GM12878 (cell line): ENCODE measurements around the gene RABGEF1. TPM values are rescaled to one million over a fixed set of nuclear protein-coding genes. Genes with fewer than 3 reads are reported as not detected.

Source experiments
- CBFB ChIP-seq: IDR thresholded peaks from 2 replicates; pipeline ENCODE4 v1.6.1; 2016; ENCODE audit warnings: antibody characterized with exemption, low read depth
- CREB1 ChIP-seq: IDR thresholded peaks from 2 replicates; pipeline ENCODE4 v1.6.1; 2012; ENCODE audit warnings: low read depth, mild to moderate bottlenecking, inconsistent platforms
- FOXM1 ChIP-seq: IDR thresholded peaks from 2 replicates; pipeline ENCODE4 v1.6.1; 2012; ENCODE audit warnings: low read depth, mild to moderate bottlenecking, inconsistent platforms, low read length, moderate library complexity
- GATAD2B ChIP-seq: fragments of 450-650 bp; conservative IDR thresholded peaks from 2 replicates; pipeline ENCODE4 v1.6.1; 2017; ENCODE audit warnings: low read depth, mild to moderate bottlenecking, moderate library complexity
- KDM1A ChIP-seq: fragments of 200-600 bp; sonication (generic); IDR thresholded peaks from 2 replicates; pipeline ENCODE4 v1.6.1; 2016; ENCODE audit warnings: borderline replicate concordance
- KLF5 ChIP-seq: fragments of 450-650 bp; IDR thresholded peaks from 2 replicates; pipeline ENCODE4 v1.6.1; 2014; ENCODE audit warnings: mild to moderate bottlenecking; ENCODE audit not compliant: partially characterized antibody
- NFXL1 ChIP-seq: fragments of 450-650 bp; IDR thresholded peaks from 2 replicates; pipeline ENCODE4 v1.6.1; 2017; ENCODE audit warnings: antibody characterized with exemption, mild to moderate bottlenecking, borderline replicate concordance
- RB1 ChIP-seq: fragments of 450-650 bp; formaldehyde crosslinking; IDR thresholded peaks from 2 replicates; pipeline ENCODE4 v1.6.1; 2017; ENCODE audit warnings: mild to moderate bottlenecking, borderline replicate concordance
- RFX5 ChIP-seq: IDR thresholded peaks from 2 replicates; pipeline ENCODE4 v1.6.1; 2011; ENCODE audit warnings: low read depth, low read length, improper control_type of control experiment
- SKIL ChIP-seq: fragments of 450-650 bp; IDR thresholded peaks from 2 replicates; pipeline ENCODE4 v1.6.1; 2017; ENCODE audit warnings: mild to moderate bottlenecking, low read depth, inconsistent platforms; ENCODE audit not compliant: poor library complexity, severe bottlenecking
- SMAD1 ChIP-seq: fragments of 450-650 bp; IDR thresholded peaks from 2 replicates; pipeline ENCODE4 v1.6.1; 2018; ENCODE audit warnings: mild to moderate bottlenecking, low read depth; ENCODE audit not compliant: partially characterized antibody
- SMAD5 ChIP-seq: IDR thresholded peaks from 2 replicates; pipeline ENCODE4 v1.6.1; 2016; ENCODE audit warnings: antibody characterized with exemption, low read depth
- SMARCA5 ChIP-seq: fragments of 450-650 bp; IDR thresholded peaks from 2 replicates; pipeline ENCODE4 v1.6.1; 2017; ENCODE audit warnings: mild to moderate bottlenecking
- SREBF1 ChIP-seq: IDR thresholded peaks from 2 replicates; pipeline ENCODE4 v1.6.1; 2012; ENCODE audit warnings: mild to moderate bottlenecking, low read length
- SREBF2 ChIP-seq: IDR thresholded peaks from 2 replicates; pipeline ENCODE4 v1.6.1; 2012; ENCODE audit warnings: mild to moderate bottlenecking, low read length
- SRF ChIP-seq, 2 experiments: IDR thresholded peaks; 2 replicates each; pipeline ENCODE4 v1.6.1; 2011; ENCODE audit warnings: low read depth in 2 of 2, low read length in 2 of 2, mild to moderate bottlenecking in 1 of 2, moderate library complexity in 1 of 2
- TARDBP ChIP-seq: IDR thresholded peaks from 2 replicates; pipeline ENCODE4 v1.6.1; 2016; ENCODE audit warnings: borderline replicate concordance
- YY1 ChIP-seq: IDR thresholded peaks from 2 replicates; pipeline ENCODE4 v1.6.1; 2011; ENCODE audit warnings: low read depth, mild to moderate bottlenecking, low read length
- polyA plus RNA-seq, 11 experiments: library from polyadenylated mRNA; depleted of rRNA in 4 of 11; unstranded in 6 of 11; stranded (reverse) in 5 of 11; fragments of >200 nt; fragmentation: Nextera tagmentation in 4 of 11; fragmentation: Illumina TruSeq in 1 of 11; extraction: Ambion mirVana in 4 of 11; extraction: Trizol in 1 of 11; gene quantifications; 1 replicate in 1 of 11; 2 replicates in 10 of 11; pipeline versions ENCODE4 v1.2.1 to v1.2.3, GENCODE V29; 2011 to 2016; ENCODE audit warnings: inconsistent platforms in 2 of 11, missing spikeins in 2 of 11, low read depth in 1 of 11
- total RNA-seq, 4 experiments: library from RNA; depleted of rRNA in 3 of 4; stranded (reverse); fragments of >200 nt in 3 of 4; fragmentation: Illumina TruSeq in 1 of 4; extraction: Trizol in 1 of 4; gene quantifications; 2 replicates each; pipeline versions ENCODE4 v1.2.1 to v1.2.3, GENCODE V29; 2013 to 2021
- TF ChIP-seq, protein P1 (sequence below): fragments of 450-650 bp; IDR thresholded peaks from 2 replicates; pipeline ENCODE4 v1.6.1; 2018; ENCODE audit warnings: borderline replicate concordance, mild to moderate bottlenecking; ENCODE audit not compliant: partially characterized antibody
- TF ChIP-seq, protein P2 (sequence below): fragments of 450-650 bp; IDR thresholded peaks from 2 replicates; pipeline ENCODE4 v1.6.1; 2017; ENCODE audit warnings: mild to moderate bottlenecking
- TF ChIP-seq, protein P3 (sequence below): IDR thresholded peaks from 2 replicates; pipeline ENCODE4 v1.6.1; 2012; ENCODE audit warnings: mild to moderate bottlenecking, low read depth, low read length

The RABGEF1 gene
- total and polyA plus RNA-seq, 10 of the 15 experiments (the other 5 are each of a cell fraction or from before 2014, with no cell fraction given) = 10.2 to 36.4 (median 26.1) TPM

GRCh38 chr7:66740302-66740979 is at the start of gene RABGEF1 (continued):
- peak; percentile 77; the same call in 1 of the 2 replicates for TF ChIP-seq RB1
- peak; percentile 96 for TF ChIP-seq CREB1
- TF ChIP-seq KDM1A = no peak
- TF ChIP-seq SKIL = no peak
- 0 out of 2 replicates have a peak, but pooled peaks have one; percentile 14 for TF ChIP-seq RFX5
- peak; percentile 62; the same call in 1 of the 2 replicates for TF ChIP-seq CBFB
- TF ChIP-seq SREBF1 = no peak
- TF ChIP-seq GATAD2B = no peak; the same call in 1 of the 2 replicates
- no peak; the same call in 1 of the 2 replicates for TF ChIP-seq SMAD5
- TF ChIP-seq KLF5 = peak; percentile 84
- peak; percentile 3; the same call in 1 of the 2 replicates for TF ChIP-seq SMARCA5
- TF ChIP-seq SREBF2 = no peak
- TF ChIP-seq, protein P1, sequence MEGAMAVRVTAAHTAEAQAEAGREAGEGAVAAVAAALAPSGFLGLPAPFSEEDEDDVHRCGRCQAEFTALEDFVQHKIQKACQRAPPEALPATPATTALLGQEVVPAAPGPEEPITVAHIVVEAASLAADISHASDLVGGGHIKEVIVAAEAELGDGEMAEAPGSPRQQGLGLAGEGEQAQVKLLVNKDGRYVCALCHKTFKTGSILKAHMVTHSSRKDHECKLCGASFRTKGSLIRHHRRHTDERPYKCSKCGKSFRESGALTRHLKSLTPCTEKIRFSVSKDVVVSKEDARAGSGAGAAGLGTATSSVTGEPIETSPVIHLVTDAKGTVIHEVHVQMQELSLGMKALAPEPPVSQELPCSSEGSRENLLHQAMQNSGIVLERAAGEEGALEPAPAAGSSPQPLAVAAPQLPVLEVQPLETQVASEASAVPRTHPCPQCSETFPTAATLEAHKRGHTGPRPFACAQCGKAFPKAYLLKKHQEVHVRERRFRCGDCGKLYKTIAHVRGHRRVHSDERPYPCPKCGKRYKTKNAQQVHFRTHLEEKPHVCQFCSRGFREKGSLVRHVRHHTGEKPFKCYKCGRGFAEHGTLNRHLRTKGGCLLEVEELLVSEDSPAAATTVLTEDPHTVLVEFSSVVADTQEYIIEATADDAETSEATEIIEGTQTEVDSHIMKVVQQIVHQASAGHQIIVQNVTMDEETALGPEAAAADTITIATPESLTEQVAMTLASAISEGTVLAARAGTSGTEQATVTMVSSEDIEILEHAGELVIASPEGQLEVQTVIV = peak; percentile 53
- TF ChIP-seq TARDBP = no peak
- peak; percentile 48 for TF ChIP-seq SMAD1
- TF ChIP-seq SRF (IDR thresholded peaks at IDR 0.05; ENCODE audit: low read depth in 2 of 2, low read length in 2 of 2) = no peak
- TF ChIP-seq, protein P2, sequence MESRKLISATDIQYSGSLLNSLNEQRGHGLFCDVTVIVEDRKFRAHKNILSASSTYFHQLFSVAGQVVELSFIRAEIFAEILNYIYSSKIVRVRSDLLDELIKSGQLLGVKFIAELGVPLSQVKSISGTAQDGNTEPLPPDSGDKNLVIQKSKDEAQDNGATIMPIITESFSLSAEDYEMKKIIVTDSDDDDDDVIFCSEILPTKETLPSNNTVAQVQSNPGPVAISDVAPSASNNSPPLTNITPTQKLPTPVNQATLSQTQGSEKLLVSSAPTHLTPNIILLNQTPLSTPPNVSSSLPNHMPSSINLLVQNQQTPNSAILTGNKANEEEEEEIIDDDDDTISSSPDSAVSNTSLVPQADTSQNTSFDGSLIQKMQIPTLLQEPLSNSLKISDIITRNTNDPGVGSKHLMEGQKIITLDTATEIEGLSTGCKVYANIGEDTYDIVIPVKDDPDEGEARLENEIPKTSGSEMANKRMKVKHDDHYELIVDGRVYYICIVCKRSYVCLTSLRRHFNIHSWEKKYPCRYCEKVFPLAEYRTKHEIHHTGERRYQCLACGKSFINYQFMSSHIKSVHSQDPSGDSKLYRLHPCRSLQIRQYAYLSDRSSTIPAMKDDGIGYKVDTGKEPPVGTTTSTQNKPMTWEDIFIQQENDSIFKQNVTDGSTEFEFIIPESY = no peak
- TF ChIP-seq, protein P3, sequence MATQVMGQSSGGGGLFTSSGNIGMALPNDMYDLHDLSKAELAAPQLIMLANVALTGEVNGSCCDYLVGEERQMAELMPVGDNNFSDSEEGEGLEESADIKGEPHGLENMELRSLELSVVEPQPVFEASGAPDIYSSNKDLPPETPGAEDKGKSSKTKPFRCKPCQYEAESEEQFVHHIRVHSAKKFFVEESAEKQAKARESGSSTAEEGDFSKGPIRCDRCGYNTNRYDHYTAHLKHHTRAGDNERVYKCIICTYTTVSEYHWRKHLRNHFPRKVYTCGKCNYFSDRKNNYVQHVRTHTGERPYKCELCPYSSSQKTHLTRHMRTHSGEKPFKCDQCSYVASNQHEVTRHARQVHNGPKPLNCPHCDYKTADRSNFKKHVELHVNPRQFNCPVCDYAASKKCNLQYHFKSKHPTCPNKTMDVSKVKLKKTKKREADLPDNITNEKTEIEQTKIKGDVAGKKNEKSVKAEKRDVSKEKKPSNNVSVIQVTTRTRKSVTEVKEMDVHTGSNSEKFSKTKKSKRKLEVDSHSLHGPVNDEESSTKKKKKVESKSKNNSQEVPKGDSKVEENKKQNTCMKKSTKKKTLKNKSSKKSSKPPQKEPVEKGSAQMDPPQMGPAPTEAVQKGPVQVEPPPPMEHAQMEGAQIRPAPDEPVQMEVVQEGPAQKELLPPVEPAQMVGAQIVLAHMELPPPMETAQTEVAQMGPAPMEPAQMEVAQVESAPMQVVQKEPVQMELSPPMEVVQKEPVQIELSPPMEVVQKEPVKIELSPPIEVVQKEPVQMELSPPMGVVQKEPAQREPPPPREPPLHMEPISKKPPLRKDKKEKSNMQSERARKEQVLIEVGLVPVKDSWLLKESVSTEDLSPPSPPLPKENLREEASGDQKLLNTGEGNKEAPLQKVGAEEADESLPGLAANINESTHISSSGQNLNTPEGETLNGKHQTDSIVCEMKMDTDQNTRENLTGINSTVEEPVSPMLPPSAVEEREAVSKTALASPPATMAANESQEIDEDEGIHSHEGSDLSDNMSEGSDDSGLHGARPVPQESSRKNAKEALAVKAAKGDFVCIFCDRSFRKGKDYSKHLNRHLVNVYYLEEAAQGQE = no peak
- TF ChIP-seq YY1 = no peak; the same call in 1 of the 2 replicates
- no peak for TF ChIP-seq NFXL1
- no peak for TF ChIP-seq FOXM1
